Activated T-cell treated with anti-CD3 and anti-CD28 coated beads for 4 hours (primary cell): ENCODE measurements around the gene EXOC3L4.
A peak's percentile ranks its signal among the peaks of the same experiment; 100 is the strongest.

Experiments
- DNase-seq: peaks from one replicate; pipeline ENCODE4 v3.0.0-alpha.2; 2020

The EXOC3L4 gene

GRCh38 chr14:103093856-103094405 lies 594 bp upstream of the EXOC3L4 start:
- DNase-seq: no peak

- DNase-seq: no peak
Observed at GRCh38 chr14:103095210-103095778, 769 bp downstream of the EXOC3L4 start.

GRCh38 chr14:103096387-103096786 lies 1.9 kb downstream of the EXOC3L4 start:
- DNase-seq: no peak

- no peak for DNase-seq
Observed at GRCh38 chr14:103097244-103097993, 2.9 kb downstream of the EXOC3L4 start.

DNA sequence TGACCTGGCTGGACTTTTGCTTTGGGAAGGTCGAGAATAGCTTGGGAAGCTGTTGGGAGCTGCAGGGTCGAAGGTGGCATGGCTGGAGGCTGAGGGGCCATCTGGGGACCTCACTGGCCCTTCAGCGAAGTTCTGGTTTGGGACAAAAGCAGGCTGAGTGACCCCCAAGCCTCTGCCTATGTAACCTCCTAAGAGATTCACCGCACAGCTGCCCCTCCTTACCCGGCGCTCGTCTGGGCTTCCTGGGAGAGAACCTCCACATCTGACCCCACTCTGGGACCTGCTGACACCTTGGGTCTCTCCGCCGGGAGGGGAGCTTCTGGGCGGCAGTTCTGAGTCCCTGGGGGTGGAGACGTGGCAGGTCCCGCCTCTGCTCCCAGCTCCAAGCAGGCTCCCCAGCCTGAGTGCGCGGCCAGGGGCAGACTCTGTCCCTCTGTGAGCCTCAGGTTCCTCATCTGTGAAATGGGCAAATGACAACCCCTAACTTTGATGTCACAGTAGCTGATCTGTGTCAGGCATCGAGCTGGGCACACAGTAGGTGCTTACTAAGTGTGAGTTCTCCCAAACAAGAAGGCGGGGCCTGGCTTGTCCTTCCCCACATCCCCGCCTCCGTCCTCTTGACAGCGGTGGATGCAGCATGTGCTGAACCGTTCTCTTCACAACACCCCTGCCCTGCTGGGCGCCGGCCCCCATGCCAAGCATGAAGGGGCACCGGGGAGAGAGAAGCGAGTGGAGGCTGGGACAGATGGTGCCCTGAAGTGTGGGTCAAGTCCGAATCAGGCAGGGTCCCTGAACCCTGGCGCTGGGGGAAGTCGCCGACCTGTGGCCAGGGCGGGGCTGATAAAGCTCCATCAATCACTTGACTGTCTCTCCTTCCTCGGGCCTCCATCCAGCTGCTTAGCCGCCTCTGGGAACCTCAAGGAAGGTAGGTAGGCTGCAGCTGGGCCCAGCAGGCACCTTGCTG lies 3.8 kb downstream of the EXOC3L4 start:
- no peak for DNase-seq

DNA sequence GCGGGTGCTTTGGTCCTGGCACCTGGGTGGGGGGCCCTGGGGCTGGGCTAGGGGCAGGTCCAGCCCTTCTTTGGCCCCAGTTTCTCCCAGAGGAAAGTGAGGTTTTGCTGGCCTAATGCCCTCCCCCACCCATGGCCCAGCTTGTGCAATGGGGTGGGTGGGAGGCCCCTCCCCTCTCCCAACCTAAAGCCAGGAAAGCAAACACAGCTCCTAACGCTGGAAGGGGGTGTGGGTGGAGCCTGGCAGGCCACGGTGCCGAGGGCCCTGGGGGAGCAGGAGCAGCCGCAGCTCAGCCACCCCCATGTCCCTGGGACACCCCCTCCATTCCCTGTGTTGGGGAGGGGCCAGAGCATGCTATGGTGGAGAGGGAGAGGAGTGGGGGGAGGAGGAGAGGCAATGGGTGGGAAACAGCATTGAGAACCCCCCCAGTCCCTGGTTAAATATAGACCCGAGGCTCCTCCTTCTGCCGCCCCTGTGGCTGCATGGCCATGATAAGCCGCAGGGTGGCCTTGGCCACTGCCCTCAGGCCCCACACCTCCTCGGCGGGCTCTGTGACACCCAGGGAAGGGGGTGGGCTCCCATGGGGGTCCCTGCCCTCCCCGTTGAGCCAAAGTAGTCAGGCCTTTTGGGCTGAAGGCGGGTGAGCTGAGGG lies 4.7 kb downstream of the EXOC3L4 start:
- DNase-seq: no peak

DNA sequence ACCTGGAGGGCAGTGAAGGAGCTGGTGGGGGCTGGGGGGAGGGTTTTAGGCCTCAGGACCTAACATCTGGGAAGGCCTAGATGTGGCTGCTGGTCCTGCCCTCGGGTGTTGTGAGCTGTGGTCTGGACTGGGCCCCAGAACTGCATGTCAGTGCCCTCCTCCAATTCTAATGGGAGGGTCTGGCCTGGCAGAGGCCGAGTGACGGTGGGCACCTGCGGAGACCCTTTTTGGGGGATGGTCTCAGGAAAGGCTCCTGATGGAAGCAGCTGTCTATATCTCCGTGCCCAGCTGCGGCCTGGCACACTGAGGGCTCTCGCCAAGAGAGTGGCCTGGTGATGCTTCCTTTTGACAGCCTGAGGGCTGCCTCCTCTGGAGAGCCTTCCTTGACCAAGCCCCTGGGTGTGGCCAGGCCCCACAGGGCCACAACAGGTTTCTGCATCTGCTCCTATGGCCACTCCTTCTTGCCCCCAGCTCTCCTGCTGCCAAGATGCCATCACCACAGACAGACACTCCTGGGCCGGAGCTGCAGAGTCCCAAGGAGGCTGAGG lies 5.3 kb downstream of the EXOC3L4 start:
- no peak for DNase-seq

- DNase-seq: no peak
Observed at GRCh38 chr14:103100281-103101121, 6.0 kb downstream of the EXOC3L4 start.

DNA sequence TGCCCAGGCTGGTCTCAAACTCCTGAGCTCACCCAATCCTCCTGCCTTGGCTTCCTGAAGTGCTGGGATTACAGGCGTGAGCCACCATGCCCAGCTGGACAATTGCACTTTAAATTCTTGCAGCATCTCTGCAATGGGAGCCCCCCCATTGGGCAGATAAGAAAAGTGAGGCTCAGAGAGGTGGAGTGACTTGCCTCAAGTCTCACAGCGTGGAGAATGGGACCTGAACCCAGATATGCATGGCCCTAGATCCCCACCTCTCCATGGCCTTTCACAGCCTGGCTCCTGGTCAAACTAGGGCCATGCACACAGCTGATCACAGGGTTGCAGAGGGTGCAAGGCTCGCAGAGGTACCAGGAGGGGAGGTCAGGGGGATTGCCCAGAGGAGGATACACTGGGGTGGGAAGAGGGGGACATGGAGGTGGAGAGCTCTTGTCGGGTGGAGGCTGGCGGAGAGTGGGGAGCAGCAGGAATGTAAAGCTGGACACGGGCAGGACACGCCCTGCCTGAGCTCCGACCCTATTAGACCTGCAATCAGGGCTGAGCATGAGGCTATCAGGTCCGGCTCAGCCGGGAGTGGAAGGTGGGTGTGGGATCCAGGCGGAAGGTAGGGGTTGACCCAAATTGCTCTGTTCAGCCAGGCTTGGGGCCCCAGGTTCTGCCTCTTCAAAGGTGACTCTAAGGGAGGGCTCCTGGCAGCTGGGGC lies 6.9 kb downstream of the EXOC3L4 start:
- no peak for DNase-seq

GRCh38 chr14:103101963-103102688 lies 7.6 kb downstream of the EXOC3L4 start:
- DNase-seq: no peak

DNA sequence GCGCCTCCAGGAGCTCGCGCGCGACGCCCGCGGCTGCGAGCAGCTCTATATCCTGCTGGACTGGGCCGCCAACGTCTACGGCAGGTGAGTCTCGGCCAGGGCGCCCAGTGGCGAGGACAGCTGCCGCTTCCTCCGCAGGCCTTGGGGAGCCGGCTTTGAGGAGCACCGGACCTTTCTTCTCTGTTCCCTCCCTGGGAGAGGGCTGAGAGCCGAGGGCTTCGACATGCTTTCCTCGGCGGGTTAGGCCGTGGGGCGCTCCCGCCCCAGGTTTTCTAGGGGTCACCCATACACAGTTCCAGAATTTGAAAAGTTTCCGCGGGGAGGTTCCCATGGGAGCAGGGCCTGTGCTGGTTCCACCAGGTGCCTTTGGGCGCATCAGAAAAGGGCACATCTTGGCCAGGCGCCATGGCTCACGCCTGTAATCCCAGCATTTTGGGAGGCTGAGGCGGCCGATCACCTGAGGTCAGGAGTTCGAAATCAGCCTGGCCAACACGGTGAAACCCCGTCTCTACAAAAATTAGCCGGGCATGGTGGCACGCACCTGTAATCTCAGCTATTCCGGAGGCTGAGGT lies 8.2 kb downstream of the EXOC3L4 start:
- no peak for DNase-seq

- no peak for DNase-seq
Observed at GRCh38 chr14:103103461-103104388, 9.2 kb downstream of the EXOC3L4 start.

DNA sequence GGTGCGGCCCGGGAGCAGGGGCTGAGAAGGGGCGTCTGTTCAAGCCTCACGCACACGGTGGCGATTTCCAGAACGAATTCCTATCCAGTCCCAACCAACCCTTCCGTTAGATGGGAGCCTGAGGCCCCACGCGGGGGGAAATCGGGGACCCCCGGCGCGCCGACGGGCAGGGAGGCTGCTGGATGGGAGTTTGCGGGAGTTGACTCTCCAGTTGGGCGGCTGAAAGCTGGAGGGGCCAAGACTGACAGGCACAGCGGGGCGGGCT lies 9.8 kb downstream of the EXOC3L4 start:
- DNase-seq: no peak

DNA sequence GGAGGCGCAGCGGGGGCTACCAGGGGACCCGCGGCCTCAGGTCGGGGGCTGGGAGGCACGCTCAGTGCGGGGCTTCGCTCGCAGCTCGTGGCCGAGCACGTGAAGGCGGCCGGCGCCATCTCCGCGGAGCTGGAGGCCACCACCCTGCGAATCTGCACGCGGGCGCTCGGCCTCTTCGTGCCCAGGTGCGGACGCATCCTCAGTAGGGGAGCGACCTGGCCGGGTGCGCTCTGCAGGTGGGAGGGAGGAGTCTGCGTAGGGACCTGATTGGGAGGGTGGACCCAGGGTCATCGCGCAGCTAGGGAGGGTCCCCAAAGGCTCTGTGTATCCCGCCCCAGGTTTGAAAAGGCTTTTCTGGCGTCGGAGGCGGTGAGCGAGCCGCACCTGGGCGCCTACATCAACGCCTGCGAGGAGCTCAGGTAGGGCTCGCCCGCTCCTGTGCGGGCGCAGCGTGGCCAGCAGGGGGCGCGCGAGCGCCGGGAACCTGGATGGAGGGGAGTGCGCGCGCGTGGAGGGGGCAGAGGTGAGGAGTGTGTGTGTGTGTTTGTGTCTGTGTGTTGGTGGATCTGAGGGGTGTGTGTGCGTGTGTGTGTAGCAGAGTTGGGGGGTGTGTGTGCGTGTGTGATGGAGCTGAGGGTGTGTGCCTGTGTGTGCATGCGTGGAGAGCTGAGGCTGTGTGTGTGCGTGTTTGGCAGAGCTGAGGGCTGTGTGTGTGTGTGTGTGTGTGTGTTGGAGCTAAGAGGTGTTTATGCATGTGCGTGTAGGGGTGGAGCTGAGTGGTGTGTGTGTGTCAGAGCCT lies 10.3 kb downstream of the EXOC3L4 start:
- DNase-seq: peak; percentile 67

DNA sequence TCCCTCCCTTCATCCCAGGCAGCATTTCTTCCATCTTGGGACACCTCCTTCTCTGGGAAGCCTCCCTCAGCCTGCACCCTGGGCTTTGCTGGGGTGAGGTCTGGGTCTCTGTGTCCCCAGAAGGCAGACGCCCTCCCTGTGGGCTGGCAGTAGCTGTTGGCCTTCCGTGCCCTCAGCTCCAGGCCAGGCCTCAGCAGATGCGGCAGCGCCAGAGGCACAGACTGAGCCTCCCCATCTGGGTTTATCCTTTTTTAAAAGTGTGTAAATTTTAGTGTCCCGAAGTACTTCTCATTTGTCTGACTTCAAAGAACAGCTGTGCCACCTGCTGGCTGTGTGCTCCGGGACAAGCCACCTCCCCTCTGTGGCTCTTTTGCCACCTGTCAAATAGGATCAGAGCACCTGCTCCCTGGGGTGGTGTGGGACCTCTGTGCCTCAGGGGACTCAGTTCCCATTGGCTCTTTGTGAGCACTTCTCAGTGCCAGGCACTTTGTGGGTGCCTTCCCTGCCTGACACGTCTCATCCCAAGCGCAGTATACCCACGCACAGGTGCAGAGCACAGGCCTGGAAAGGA lies 11.1 kb downstream of the EXOC3L4 start:
- DNase-seq: no peak

GRCh38 chr14:103107455-103107854 lies 12.9 kb downstream of the EXOC3L4 start:
- DNase-seq: no peak

DNA sequence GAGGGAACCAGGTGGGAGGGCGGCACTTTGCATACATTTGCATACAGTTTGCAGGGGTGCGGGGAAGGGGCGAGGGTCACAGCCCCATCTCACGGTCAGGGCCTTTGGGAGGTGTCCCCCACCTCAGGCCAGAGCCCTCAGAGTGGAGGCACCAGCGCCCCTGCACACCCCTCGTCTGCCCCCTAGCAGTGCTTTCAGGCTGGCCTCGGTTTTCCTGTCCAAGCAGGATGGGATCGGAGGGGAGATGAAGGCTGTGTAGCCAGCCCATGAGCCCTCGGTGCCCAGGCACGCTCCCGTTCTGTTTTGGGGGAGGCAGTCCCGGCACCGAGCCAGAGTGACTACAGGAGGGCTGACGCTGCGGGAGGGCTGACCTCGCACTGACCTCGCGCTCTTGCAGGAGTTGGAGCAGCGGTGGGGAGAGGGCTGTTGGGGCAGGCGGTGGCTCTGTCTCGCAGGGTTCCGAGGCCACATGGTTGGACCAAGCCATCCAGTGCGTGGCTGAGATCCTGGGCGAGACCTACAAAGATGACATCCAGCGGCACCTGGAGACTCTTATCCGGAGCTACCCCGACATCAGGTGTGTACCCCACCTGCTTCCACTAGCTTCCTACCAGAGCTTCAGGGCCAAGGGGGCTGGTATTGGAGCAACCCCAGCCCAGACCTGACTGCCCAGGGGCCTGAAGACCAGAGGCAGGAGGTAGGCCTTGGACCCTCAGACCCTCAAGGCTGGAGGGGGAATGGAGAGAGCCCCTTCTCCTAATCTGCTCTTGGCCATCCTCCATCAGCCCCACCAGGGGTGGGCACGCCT lies 13.6 kb downstream of the EXOC3L4 start:
- DNase-seq: no peak
